ENCODE results near the gene CHD6.

The CHD6 gene

GRCh38 chr20:41499961-41500725 lies 118.0 kb downstream of the CHD6 start:
- DNase-seq: no peak

DNA sequence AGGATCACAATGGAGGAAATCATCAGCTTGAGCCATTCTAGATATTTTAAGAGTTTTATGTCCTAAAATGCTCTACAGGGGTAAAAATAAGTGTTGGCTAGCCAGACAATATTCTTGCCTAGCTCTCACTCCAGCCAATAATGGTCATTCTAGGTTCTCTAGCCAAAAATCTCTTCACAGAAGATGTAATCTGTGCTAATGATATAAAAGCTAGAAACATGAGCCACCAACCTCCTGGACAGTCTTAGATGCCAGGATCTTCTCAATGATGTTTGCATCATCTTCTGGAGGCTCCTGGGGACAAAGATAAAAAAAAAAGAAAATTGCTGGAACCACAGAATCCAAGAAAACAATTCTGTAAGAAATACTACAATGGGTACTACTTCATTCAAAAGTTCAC lies 119.1 kb downstream of the CHD6 start:
- DNase-seq: no peak

GRCh38 chr20:41497186-41497895 lies 120.8 kb downstream of the CHD6 start:
- no peak for DNase-seq

GRCh38 chr20:41494451-41494850 lies 123.7 kb downstream of the CHD6 start:
- DNase-seq: no peak

- no peak for DNase-seq
Measured at GRCh38 chr20:41483553-41483930, 134.6 kb downstream of the CHD6 start.

- DNase-seq: no peak
Measured at GRCh38 chr20:41482647-41483552, 135.3 kb downstream of the CHD6 start.

GRCh38 chr20:41480054-41480770 lies 138.0 kb downstream of the CHD6 start:
- peak in 3 of 6 experiments; percentile 30 to 47 (median 36) for DNase-seq

- no peak for DNase-seq
Measured at GRCh38 chr20:41479113-41479512, 139.1 kb downstream of the CHD6 start.

GRCh38 chr20:41478026-41478425 lies 140.2 kb downstream of the CHD6 start:
- DNase-seq: no peak

- no peak for DNase-seq
Measured at GRCh38 chr20:41476446-41476845, 141.7 kb downstream of the CHD6 start.

DNA sequence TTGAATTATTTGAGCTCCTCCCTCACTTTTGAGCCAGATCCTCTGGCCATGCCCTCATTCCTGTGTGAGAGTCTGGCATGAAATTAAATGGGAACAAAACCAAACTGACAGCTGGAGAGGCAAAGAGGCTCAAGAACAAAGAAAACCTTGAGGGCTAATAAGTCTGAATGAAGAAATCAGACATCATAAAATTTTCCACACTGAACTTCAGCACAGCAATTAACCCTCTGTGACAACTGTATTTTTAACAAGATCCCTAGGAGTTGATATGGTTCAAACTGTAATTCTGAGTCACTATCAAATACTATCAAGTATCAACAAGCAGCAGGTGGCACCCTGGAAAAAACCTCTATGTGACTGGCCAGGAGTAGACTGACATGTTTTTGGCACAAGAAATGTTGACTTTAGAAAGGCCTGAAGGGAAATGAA lies 142.2 kb downstream of the CHD6 start:
- no peak for DNase-seq

GRCh38 chr20:41475503-41475902 lies 142.7 kb downstream of the CHD6 start:
- no peak for DNase-seq

- no peak for DNase-seq
Measured at GRCh38 chr20:41470362-41471095, 147.6 kb downstream of the CHD6 start.

DNA sequence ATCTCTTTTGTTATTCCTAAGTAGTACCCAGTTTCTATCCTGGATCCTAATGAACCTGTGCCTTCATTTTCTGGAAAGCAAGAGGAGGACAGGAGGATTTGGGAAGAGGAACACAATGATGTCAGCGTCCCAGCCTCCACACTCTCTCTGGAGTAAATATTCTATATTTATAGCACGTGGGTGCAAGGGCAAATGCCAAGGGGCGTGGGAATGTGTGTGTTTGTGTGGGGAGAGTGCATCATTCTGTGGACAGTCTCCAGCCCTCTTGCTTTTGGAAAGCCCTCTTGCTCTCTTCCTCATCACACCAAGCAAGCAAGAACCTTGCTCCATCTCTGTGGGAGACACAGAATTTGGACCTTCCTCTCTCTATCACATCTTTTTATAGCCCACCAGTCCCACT lies 148.3 kb downstream of the CHD6 start:
- no peak for DNase-seq

DNA sequence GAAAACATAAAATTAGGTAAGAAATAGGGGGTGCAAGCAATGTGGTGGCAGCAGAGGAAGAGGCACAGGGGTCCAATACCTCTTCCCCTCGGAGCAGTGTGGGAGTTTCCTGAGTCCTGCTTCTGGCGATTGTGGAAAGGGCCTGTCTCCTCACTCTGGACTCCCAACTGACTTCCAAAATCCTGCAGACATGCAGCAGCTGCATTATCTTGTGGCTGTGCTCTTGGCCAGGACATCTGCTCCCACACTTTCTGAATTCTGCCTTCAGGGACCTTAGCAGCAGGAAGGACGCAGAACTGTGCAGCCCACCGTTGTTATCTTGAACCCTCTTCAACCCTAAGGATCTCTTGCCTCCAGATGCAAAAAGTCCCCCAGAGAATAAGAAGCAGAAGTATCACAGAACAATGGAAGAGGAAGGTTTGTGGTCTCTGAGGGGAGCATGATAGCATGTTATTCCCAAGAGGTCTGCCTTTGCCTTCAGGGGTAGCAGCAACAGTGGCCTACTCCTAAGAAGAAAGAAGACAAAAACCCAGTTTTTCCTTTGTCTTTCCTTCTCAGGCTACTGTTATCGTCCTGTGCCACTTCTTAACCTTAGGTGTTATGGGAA lies 149.1 kb downstream of the CHD6 start:
- no peak for DNase-seq

- DNase-seq: no peak
Measured at GRCh38 chr20:41467690-41468089, 150.5 kb downstream of the CHD6 start.

- DNase-seq: no peak
Measured at GRCh38 chr20:41467220-41467619, 151.0 kb downstream of the CHD6 start.

DNA sequence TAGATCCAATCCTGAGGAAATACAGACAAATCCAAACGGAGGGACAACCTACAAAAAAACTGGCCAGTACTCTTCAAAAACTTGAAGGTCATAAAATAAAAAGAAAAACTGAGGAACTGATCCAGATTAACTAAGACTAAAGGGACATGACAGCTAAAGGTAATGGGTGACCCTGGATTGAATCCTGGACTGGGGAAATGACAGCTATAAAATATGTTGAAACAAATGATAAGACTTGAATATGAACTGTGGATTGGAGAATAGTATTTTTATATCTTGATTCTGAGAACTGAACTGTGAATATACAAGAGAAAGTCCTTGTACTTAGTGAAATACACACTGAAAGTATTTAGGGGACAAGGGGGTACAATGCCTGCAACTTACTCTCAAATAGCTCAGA lies 154.6 kb downstream of the CHD6 start:
- no peak for DNase-seq

GRCh38 chr20:41462372-41463161 lies 155.6 kb downstream of the CHD6 start:
- no peak for DNase-seq

DNA sequence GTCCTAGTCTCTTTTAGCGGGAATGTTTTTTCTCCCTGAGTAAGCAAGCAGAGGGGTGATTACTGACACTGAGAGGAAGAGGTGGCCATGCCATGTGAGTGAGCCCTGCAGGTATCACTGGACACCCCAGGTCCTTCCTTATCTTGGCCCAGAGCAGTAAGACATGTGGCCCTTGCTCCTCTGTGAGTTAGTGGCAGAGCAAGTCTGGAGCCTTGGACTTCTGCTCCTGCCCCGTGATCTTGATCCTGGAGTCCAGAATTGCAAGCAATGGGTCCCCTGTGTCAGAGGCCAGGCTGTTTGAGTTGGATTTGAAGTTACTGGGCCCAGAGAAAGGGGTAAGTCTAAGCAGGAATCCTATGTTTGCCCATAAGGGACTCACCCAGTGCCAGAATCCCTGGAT lies 159.4 kb downstream of the CHD6 start:
- no peak for DNase-seq
